CD4-positive, alpha-beta T cell treated with Interleukin-15 for 1 hour (primary cell): ENCODE results near the gene LEPROT.
"Not testable (repeated sequence)": the region's sequence is repeated elsewhere in the genome, so short reads cannot be mapped to it uniquely, and the experiment has no call there.

ENCODE experiments used
- DNase-seq: peaks from one replicate; pipeline ENCODE4 v3.0.0-alpha.2; 2020

LEPROT gene

DNA sequence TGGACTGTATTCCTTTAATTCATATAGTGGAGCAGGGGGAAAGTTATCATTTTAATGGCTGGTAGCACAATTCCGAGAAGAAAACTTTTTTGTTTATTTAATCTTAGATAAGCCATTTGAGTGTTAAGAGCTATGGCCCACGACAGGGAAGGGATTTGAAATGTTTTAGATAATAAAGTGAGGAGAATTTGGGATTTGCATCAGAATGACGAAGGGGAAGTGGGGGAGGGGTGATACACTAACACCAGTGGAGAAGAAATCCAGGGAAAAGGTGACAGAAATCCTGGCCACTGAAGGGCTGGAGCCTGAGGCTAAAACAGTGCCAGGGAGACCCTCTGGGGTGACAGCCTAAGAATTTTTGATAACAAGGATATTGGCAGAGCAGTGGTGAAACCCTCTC lies 21.0 kb downstream of the LEPROT start:
- no peak for DNase-seq

DNA sequence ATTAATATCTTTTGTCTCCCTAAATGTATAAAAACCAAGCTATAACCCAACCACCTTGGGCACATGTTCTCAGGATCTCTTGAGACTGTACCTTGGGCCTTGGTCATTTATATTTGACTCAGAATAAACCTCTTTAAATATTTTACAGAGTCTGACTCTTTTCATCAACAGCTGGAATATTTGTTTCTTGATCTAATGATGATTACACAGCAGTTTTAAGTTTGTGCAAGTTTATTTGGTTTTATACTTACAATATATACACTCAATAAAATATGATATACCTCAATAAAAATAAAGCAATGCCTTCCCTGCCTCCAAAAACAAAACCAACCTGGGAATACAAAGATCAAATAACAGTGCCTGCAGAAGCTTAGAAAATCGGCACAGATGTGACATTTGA lies 22.0 kb downstream of the LEPROT start:
- DNase-seq = no peak

GRCh38 chr1:65443647-65444046 lies 23.2 kb downstream of the LEPROT start:
- no peak for DNase-seq

DNA sequence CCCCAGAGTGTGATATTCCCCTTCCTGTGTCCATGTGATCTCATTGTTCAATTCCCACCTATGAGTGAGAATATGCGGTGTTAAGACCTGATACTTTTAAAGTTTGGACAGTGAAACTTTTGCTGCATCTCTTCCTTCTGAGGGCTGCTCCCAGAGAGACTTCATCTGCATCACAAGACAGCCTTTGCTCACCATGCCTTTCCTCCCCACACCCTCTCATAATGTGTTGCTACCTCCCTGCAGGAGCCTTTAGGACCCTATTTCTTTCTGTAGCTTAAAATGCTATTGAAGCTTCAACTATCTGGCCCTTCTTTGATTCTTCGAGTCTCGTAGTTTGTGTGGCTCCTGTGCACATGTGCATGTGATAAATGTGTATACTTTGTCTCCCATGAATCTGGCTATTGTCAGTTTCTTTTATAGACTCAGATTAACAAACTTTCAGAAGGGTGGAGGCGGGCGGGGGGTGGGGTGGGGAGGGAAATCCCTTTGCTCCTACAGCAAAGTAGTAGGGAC lies 23.7 kb downstream of the LEPROT start:
- DNase-seq = no peak

DNA sequence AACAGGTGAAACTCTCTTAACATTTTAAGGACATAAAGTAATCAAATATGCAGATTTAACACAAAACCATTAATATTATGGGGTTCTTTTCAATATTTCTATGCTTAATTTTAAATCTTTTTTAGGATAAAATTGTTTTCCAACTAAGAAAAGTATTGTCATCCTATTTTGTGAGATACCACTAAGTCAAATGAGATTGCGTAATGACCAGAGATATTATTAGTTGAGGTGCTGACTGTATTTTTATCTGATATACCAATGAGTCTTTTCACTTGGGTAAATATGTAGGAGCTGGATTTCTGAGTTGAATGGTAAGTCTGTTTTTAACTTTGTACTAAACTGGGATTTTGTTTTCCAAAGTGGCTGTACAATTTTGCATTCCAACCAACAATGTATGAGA lies 25.4 kb downstream of the LEPROT start:
- no peak for DNase-seq

DNA sequence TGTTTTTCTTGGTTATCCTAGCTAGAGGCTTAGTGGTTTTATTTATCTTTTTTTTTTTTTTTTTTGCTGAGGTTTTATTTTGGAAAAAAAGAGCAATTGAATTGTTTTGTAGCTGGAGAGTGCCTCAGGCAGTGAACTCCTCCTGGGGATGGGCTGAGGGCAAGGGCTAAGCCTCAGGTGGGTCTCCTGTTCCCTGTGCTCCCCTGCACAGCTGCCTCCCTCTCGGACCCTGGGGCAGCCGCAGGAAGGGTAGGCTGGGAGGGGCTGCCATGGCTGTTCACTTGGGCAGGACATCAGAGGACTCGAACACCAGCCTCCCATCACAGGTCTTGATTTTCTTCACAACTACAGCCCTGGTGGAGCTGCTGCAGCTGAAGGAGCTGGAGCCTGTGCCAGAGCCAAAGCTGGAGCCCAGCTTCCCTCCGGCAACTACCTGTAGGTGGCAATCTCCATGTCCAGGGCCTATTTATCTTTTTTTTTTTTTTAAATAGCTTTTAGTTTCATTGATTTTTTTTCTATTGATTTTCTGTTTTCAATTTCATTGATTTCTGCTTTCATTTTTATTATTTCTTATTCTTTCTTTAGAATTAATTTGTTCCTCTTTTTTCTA lies 28.9 kb downstream of the LEPROT start:
- no peak for DNase-seq

DNA sequence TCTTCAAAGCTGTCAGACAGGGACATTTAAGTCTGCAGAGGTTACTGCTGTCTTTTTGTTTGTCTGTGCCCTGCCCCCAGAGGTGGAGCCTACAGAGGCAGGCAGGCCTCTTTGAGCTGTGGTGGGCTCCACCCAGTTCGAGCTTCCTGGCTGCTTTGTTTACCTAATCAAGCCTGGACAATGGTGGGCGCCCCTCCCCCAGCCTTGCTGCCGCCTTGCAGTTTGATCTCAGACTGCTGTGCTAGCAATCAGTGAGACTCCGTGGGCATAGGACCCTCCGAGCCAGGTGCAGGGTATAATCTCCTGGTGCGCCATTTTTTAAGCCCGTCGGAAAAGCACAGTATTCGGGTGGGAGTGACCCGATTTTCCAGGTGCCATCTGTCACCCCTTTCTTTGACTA lies 35.2 kb downstream of the LEPROT start:
- DNase-seq = not testable (repeated sequence)

DNA sequence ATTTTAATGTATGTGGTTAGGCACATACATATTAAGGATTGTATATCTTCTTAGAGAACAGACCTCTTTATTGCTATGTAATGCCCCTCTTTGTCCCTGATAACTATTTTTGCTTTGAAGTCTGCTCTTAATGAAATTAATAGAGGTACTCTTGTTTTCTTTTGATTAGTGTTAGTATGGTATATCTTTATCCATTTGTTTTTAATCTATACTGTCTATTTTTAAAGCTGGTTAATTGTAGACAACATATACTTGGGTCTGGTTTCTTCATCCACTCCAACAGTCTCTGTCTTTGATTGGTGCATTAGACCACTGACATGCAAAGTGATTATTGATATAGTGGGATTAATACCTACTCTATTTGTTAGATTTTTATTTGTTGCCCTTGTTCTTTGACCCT lies 36.0 kb downstream of the LEPROT start:
- DNase-seq = no peak

DNA sequence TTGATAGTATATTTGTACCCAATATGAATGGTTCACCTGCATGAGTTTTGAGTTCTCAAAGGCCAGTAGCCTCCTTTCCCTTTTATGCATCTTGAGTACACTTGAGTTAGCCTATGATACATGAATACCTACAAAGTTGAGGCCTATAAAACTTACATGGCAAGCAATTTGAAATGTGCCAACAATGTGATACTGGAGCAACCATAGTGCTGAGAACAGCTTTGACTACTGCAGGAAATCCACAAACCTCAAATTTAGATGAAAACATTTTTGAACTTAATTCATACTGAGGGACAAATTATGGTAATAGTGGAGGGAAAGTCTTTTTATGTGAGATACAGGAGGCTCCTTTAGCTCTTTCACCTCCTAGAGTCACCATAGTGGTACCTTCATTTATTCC lies 37.4 kb downstream of the LEPROT start:
- no peak for DNase-seq

DNA sequence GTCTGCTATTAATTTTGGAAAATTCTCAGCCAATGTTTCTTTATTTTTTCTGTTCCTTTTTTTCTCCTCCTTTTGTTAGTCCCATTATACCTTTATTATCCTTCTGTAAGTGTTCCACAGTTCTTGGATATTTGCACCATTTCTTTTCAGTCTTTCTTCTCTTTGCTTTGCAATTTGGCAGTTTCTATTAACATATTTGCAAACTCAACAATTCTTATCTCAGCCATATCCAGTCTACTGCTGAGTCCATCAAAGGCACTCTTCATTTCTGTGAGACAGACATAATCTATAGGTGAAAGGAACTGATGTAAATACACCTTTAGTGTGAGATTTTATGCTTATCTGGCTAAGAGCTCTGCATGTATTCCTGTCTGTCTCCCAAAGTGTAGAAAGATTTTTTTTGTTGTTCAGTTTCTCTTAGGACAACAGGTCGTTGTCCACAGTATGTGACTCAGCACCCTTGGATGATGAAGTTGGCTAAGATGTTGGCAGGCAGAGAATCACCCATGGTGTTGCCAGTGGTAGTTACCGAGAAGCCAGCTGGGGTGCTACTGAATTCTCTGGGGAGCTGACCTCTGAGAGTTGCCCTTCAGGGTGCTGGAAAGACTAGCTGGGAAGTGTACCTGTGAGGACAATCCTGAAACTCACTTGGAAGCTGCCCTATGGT lies 38.4 kb downstream of the LEPROT start:
- no peak for DNase-seq

GRCh38 chr1:65459397-65459768 lies 38.9 kb downstream of the LEPROT start:
- no peak for DNase-seq

DNA sequence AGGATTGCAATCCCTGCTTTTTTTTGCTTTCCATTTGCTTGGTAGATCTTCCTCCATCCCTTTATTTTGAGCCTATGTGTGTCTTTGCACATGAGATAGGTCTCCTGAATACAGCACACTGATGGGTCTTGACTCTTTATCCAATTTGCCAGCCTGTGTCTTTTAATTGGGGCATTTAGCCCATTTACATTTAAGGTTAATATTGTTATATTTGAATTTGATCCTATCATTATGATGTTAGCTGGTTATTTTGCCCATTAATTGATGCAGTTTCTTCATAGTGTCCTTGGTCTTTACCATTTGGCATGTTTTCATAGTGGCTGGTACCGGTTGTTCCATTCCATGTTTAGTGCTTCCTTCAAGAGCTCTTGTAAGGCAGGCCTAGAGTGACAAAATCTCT lies 45.4 kb downstream of the LEPROT start:
- not testable (repeated sequence) for DNase-seq

- DNase-seq = no peak
Measured at GRCh38 chr1:65467536-65467935, 47.1 kb downstream of the LEPROT start.

DNA sequence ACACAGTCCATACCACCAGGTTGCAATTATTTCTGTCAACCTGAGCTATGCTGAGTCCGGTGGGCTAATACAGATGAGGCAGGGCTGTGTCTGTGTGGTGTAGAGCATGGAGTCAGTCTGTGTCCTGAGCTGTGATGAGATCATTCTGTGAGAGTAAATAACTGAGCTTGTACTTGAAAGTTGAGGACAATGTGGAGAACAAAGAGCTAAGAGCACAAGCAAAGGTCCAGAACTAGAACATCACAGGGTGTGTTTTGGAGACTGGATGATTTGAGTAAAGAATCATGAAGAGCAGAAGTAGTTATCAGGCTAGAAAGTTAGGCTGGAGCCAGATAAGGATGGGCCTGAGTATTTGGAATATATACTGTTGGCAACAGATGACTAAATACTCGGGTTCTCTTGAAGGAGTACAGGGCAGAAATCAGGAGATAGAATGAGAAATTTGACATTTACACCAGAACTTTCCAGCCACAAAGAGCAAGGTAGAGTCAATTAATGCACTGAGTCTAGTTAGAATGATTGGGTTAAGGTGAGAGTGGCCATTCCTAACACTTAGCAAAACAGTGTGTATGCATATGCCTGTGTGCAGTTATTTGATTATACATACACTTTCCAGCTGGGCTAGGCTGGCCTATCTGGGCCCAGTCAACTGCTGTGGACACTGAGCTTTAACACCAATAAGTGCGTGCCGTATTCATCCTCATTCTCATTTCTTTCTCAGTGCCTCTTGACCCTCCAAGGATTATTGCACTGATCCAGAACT lies 48.8 kb downstream of the LEPROT start:
- no peak for DNase-seq

GRCh38 chr1:65469889-65470340 lies 49.4 kb downstream of the LEPROT start:
- no peak for DNase-seq

- DNase-seq = no peak
Measured at GRCh38 chr1:65470766-65471165, 50.3 kb downstream of the LEPROT start.

DNA sequence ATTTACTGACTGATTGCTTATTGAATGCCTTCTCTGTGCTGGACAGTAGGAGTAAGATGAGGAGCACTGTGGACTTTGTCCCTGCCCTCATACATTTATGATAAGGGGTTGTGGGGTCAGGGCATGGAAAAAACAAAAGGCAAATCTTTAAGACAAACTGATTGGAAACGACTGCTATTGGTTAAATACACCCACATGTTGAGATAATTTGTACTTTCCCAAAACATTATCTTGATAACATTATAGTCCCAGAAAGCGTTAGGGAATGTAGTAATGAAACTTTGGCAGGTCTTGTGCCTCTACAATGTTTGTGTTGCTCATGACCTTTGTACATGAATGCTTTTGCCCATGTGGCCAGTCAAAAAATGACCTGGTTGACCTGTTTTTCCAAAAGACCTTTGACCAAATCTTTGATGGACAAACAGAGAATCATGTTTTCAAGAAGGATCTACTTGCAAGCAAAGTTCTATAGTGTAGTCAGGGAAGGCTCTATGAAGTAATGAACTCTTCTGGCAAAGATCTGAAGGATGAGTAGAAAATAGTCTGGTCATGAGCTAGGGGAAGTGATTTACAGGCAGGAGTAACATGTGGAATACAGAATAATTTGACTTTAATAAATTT lies 50.9 kb downstream of the LEPROT start:
- no peak for DNase-seq

GRCh38 chr1:65471861-65472332 lies 51.4 kb downstream of the LEPROT start:
- DNase-seq = no peak

DNA sequence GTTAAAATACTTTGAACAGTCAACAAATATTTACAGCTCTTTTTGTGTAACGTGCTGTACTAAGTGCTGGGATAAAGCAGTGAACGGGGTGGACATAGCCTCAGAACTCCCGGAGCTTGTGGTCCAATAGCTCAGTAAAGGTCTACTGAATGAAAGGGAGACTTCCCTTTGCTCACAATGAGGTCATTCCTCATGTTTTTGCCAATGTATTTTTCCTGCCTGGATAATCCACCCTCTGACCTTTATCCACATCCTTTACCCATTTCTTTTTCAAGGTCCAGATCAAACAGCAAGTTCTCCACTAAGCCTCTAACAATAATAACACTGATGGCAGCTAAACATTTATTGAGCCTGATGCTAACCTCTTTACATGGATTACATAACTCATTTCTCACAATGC lies 55.9 kb downstream of the LEPROT start:
- DNase-seq = no peak

- no peak for DNase-seq
Measured at GRCh38 chr1:65477414-65478378, 57.2 kb downstream of the LEPROT start.

DNA sequence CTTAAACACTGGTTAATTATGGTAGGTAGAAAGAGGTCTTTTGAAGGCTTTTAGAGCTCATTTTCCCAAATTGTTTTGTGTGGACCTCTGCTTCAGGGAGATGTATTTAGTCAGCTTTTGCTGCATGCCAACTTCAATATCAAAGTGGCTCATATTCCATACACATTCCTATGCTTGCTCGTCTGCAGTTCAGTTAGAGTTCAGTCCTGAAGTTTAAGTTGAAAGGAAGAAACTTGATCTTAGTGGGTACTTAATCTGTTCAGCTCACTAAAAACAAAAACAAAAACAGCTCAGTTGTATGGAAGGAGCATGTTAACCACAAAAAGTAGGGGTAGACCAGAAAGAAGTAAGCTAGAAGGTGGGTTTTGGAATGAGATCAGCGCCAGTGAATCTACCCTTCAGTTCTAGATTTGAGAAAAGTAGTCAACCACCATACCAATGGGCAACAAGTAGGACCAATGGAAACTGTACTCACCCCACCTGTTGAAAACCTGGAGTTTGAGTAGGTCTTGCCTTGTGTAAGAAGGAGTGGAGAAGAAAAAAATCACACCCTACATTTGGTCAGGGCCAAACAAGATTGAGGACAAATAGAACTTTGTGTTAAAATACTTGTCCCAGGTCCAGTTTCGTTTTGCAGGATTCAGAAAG lies 58.0 kb downstream of the LEPROT start:
- no peak for DNase-seq
